H9 (cell line): Measurements from ENCODE around the gene ITGB1BP1. TPM values are rescaled to one million over a fixed set of nuclear protein-coding genes. Genes with fewer than 3 reads are reported as not detected.

Experiments used
- DNase-seq: peaks from one replicate; pipeline ENCODE4 v3.0.0-alpha.2; 2017
- H2AFZ ChIP-seq: one replicate; pipeline ENCODE4 v1.6.1; 2013; ENCODE audit warnings: mild to moderate bottlenecking, low read length, control low read depth, moderate library complexity
- H2AK5ac ChIP-seq: 2 replicates; pipeline ENCODE4 v1.6.1; 2013; ENCODE audit warnings: low read length, control low read depth, mixed read lengths; ENCODE audit not compliant: insufficient read length
- H2BK120ac ChIP-seq: one replicate; pipeline ENCODE4 v1.6.1; 2013; ENCODE audit warnings: low read depth, mild to moderate bottlenecking, low read length, control low read depth, inconsistent platforms; ENCODE audit not compliant: poor library complexity, severe bottlenecking
- H2BK12ac ChIP-seq: 2 replicates; pipeline ENCODE4 v1.6.1; 2013; ENCODE audit warnings: low read length, control low read depth, mixed read lengths, low read depth; ENCODE audit not compliant: insufficient read length
- H2BK15ac ChIP-seq: 2 replicates; pipeline ENCODE4 v1.6.1; 2013; ENCODE audit warnings: low read depth, low read length, control low read depth
- H2BK20ac ChIP-seq: one replicate; pipeline ENCODE4 v1.6.1; 2013; ENCODE audit warnings: low read depth, mild to moderate bottlenecking, low read length, control low read depth, inconsistent platforms; ENCODE audit not compliant: poor library complexity, severe bottlenecking
- H2BK5ac ChIP-seq: 2 replicates; pipeline ENCODE4 v1.6.1; 2013; ENCODE audit warnings: low read length, control low read depth, mixed read lengths; ENCODE audit not compliant: insufficient read length
- H3K14ac ChIP-seq: 2 replicates; pipeline ENCODE4 v1.6.1; 2013; ENCODE audit warnings: low read length, control low read depth; ENCODE audit not compliant: insufficient read depth
- H3K18ac ChIP-seq: 2 replicates; pipeline ENCODE4 v1.6.1; 2013; ENCODE audit warnings: low read depth, mild to moderate bottlenecking, mixed read lengths, low read length, control low read depth; ENCODE audit not compliant: insufficient read length
- H3K23ac ChIP-seq: 2 replicates; pipeline ENCODE4 v1.6.1; 2013; ENCODE audit warnings: low read length, control low read depth, mixed read lengths, low read depth; ENCODE audit not compliant: insufficient read length
- H3K23me2 ChIP-seq: 2 replicates; pipeline ENCODE4 v1.6.1; 2013; ENCODE audit warnings: low read depth, mild to moderate bottlenecking, mixed read lengths, low read length, control low read depth; ENCODE audit not compliant: insufficient read length, poor library complexity, severe bottlenecking
- H3K27ac ChIP-seq: 2 replicates; pipeline ENCODE4 v1.5.1; 2013; ENCODE audit warnings: low read length, control low read depth, mixed read lengths, low read depth; ENCODE audit not compliant: insufficient read length
- H3K27me3 ChIP-seq: 2 replicates; pipeline ENCODE4 v1.6.1; 2013; ENCODE audit warnings: low read length, control low read depth, inconsistent platforms; ENCODE audit not compliant: insufficient read depth
- H3K4ac ChIP-seq: 2 replicates; pipeline ENCODE4 v1.6.1; 2013; ENCODE audit warnings: low read depth, mild to moderate bottlenecking, control low read depth, inconsistent platforms, low read length, moderate library complexity
- H3K4me1 ChIP-seq: 2 replicates; pipeline ENCODE4 v1.6.1; 2013; ENCODE audit warnings: low read length, control low read depth, inconsistent platforms; ENCODE audit not compliant: insufficient read depth
- H3K4me2 ChIP-seq: 2 replicates; pipeline ENCODE4 v1.6.1; 2013; ENCODE audit warnings: low read length, control low read depth, mixed read lengths; ENCODE audit not compliant: insufficient read length, insufficient read depth
- H3K56ac ChIP-seq: 2 replicates; pipeline ENCODE4 v1.6.1; 2013; ENCODE audit warnings: low read depth, mild to moderate bottlenecking, mixed read lengths, low read length, control low read depth; ENCODE audit not compliant: insufficient read length
- H3K79me1 ChIP-seq: 2 replicates; pipeline ENCODE4 v1.6.1; 2013; ENCODE audit warnings: low read depth, mild to moderate bottlenecking, moderate library complexity, low read length, control low read depth, inconsistent platforms; ENCODE audit not compliant: insufficient read depth, poor library complexity, severe bottlenecking
- H3K79me2 ChIP-seq: 2 replicates; pipeline ENCODE4 v1.6.1; 2013; ENCODE audit warnings: low read length, control low read depth, inconsistent platforms; ENCODE audit not compliant: insufficient read depth
- H3K9ac ChIP-seq: 2 replicates; pipeline ENCODE4 v1.6.1; 2013; ENCODE audit warnings: low read length, control low read depth, mixed read lengths; ENCODE audit not compliant: insufficient read length; ENCODE audit errors: extremely low read depth
- H3K9me3 ChIP-seq: one replicate; pipeline ENCODE4 v1.6.1; 2013; ENCODE audit warnings: low read depth, low read length, inconsistent platforms; ENCODE audit not compliant: control insufficient read depth
- H3T11ph ChIP-seq: one replicate; pipeline ENCODE4 v1.6.1; 2013; ENCODE audit warnings: mild to moderate bottlenecking, low read length, control low read depth, inconsistent platforms
- H4K20me1 ChIP-seq: one replicate; pipeline ENCODE4 v1.6.1; 2013; ENCODE audit not compliant: control insufficient read depth, insufficient read length, insufficient read depth
- H4K5ac ChIP-seq: 2 replicates; pipeline ENCODE4 v1.6.1; 2013; ENCODE audit warnings: low read depth, mild to moderate bottlenecking, mixed read lengths, low read length, control low read depth; ENCODE audit not compliant: insufficient read length
- H4K8ac ChIP-seq: replicated peaks from 2 replicates; pipeline ENCODE4 v1.6.1; 2013; ENCODE audit warnings: low read length, control low read depth, mixed read lengths, low read depth; ENCODE audit not compliant: insufficient read length
- H4K91ac ChIP-seq: 2 replicates; pipeline ENCODE4 v1.6.1; 2013; ENCODE audit warnings: low read depth, mild to moderate bottlenecking, moderate library complexity, mixed read lengths, low read length, control low read depth; ENCODE audit not compliant: insufficient read length
- H3K27ac Mint-ChIP-seq, 3 experiments: 2 replicates in 2 of 3; 3 replicates in 1 of 3; pipeline ENCODE4 v1.8.0; 2020 to 2021; ENCODE audit warnings: mixed read lengths in 3 of 3, mild to moderate bottlenecking in 1 of 3, moderate library complexity in 1 of 3
- H3K27me3 Mint-ChIP-seq: 2 replicates; pipeline ENCODE4 v1.8.0; 2021; ENCODE audit warnings: low read depth, mild to moderate bottlenecking, moderate library complexity, mixed read lengths
- H3K36me3 Mint-ChIP-seq, 3 experiments: 2 replicates in 2 of 3; 3 replicates in 1 of 3; pipeline ENCODE4 v1.8.0; 2020 to 2021; ENCODE audit warnings: low read depth in 3 of 3, mixed read lengths in 3 of 3; ENCODE audit not compliant: insufficient read depth in 1 of 3
- H3K4me1 Mint-ChIP-seq, 2 experiments: 2 replicates each; pipeline ENCODE4 v1.8.0; 2020; ENCODE audit warnings: mixed read lengths in 2 of 2
- H3K4me3 Mint-ChIP-seq, 2 experiments: 2 replicates in 1 of 2; 3 replicates in 1 of 2; pipeline ENCODE4 v1.8.0; 2020 to 2021; ENCODE audit warnings: mild to moderate bottlenecking in 2 of 2, mixed read lengths in 2 of 2, moderate library complexity in 1 of 2
- H3K9me3 Mint-ChIP-seq, 2 experiments: 2 replicates in 1 of 2; 3 replicates in 1 of 2; pipeline ENCODE4 v1.8.0; 2020; ENCODE audit warnings: mild to moderate bottlenecking in 2 of 2, mixed read lengths in 2 of 2, moderate library complexity in 1 of 2
- WGBS: extraction: QIAGEN DNeasy Blood & Tissue Kit; methylation state at CpG from one replicate; pipeline ENCODE4 v1.1.7; 2013; ENCODE audit warnings: missing lambda C conversion rate, low lambda C conversion rate, mixed read lengths; ENCODE audit not compliant: insufficient read length; ENCODE audit errors: extremely low coverage; 5-methylcytosine and 5-hydroxymethylcytosine counted together
- total RNA-seq: library from RNA; stranded (reverse); gene quantifications from 2 replicates; pipeline ENCODE4 v1.2.1, GENCODE V29; 2021
- TF ChIP-seq, protein P1 (sequence below): fragments of 200-600 bp; sonication (generic); conservative IDR thresholded peaks from 3 replicates; pipeline ENCODE4 v1.8.0; 2021; ENCODE audit warnings: antibody characterized with exemption, mild to moderate bottlenecking

The ITGB1BP1 gene
- total RNA-seq, 1 experiment from 2014 or later = 38.7 TPM

DNA sequence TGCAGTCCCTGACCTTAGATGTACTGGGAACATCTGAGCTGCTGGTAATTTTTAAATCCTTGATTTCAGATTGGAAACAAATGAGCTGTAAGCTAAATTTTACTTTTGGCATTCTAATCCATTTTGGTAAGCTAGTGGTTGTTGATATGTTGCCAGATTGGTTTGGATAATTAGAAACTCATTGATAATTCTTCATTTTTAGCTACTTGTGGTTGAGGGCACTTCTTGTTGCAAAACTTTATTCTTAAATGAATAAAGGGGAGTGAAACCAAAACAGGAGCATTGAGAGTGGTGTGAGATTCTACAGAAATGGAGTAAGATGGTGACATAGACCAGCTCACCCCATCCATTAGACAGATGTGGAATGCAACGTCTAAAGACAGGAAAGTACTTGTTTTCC, 64.5 kb downstream of the ITGB1BP1 start:
- Histone ChIP-seq H3K23ac (no peak overlapping the region), H3K4me2 (no peak overlapping the region), H2AFZ (no peak overlapping the region), H3T11ph (no peak overlapping the region), H4K5ac (no peak overlapping the region), H3K4me1 (peaks cover 4% of the 10 kb centered on the region; the same call in 1 of the 2 replicates), H3K23me2 (no peaks in the 10 kb centered on the region), H3K27ac (no peak overlapping the region), H3K27me3 (no peaks in the 10 kb centered on the region), H3K79me1 (no peaks in the 10 kb centered on the region), H4K20me1 (no peaks in the 10 kb centered on the region), H4K91ac (no peak overlapping the region), H2BK15ac (no peak overlapping the region), H3K4ac (no peak overlapping the region), H2BK120ac (no peak overlapping the region), H3K79me2 (no peaks in the 10 kb centered on the region), H3K9ac (no peak overlapping the region), H3K14ac (no peak overlapping the region), H3K18ac (no peak overlapping the region), H2AK5ac (no peak overlapping the region), H3K9me3 (no peaks in the 10 kb centered on the region), H2BK20ac (no peak overlapping the region), H4K8ac (no peak overlapping the region), H2BK5ac (no peak overlapping the region), H3K56ac (no peak overlapping the region), H2BK12ac (no peak overlapping the region)
- WGBS = no CpG with 5 or more reads among the region's 1 CpG
- DNase-seq = no peak
- H3K9me3 Mint-ChIP-seq = no peaks in the 10 kb centered on the region
- peaks cover 18 to 21% of the 10 kb centered on the region in 2 experiments for H3K4me1 Mint-ChIP-seq
- H3K4me3 Mint-ChIP-seq = no peak overlapping the region
- no peaks in the 10 kb centered on the region for H3K27me3 Mint-ChIP-seq
- TF ChIP-seq, protein P1, sequence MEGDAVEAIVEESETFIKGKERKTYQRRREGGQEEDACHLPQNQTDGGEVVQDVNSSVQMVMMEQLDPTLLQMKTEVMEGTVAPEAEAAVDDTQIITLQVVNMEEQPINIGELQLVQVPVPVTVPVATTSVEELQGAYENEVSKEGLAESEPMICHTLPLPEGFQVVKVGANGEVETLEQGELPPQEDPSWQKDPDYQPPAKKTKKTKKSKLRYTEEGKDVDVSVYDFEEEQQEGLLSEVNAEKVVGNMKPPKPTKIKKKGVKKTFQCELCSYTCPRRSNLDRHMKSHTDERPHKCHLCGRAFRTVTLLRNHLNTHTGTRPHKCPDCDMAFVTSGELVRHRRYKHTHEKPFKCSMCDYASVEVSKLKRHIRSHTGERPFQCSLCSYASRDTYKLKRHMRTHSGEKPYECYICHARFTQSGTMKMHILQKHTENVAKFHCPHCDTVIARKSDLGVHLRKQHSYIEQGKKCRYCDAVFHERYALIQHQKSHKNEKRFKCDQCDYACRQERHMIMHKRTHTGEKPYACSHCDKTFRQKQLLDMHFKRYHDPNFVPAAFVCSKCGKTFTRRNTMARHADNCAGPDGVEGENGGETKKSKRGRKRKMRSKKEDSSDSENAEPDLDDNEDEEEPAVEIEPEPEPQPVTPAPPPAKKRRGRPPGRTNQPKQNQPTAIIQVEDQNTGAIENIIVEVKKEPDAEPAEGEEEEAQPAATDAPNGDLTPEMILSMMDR = no peak
- peaks cover 8 to 48% (median 21%) of the 10 kb centered on the region in 3 experiments; a peak in 6 of 7 replicates for H3K36me3 Mint-ChIP-seq
- no peak overlapping the region; a peak in 2 of 7 replicates for H3K27ac Mint-ChIP-seq
